Renal pelvis (tissue), 4 donors: ENCODE results near the gene LHPP. TPM values are rescaled to one million over a fixed set of nuclear protein-coding genes. Genes with fewer than 3 reads are reported as not detected.

Experiments
- DNase-seq: peaks from one replicate; pipeline ENCODE4 v3.0.0-alpha.2; 2013
- polyA plus RNA-seq, 3 donors: library from polyadenylated mRNA; unstranded; fragments of 120-200 nt; gene quantifications; one replicate each; pipeline ENCODE4 v1.2.1, GENCODE V29; 2013; ENCODE audit not compliant: insufficient read length in 3 of 3

The LHPP gene
- polyA plus RNA-seq, 3 donors = 19.6 to 26.3 (median 24.2) TPM

- no peak for DNase-seq
Measured at GRCh38 chr10:124652701-124653100, 191.1 kb downstream of the LHPP start.

- DNase-seq = no peak
Measured at GRCh38 chr10:124653311-124653710, 191.7 kb downstream of the LHPP start.

GRCh38 chr10:124653811-124654651 lies 192.4 kb downstream of the LHPP start:
- DNase-seq = no peak

GRCh38 chr10:124654686-124655085 lies 193.1 kb downstream of the LHPP start:
- no peak for DNase-seq

- no peak for DNase-seq
Measured at GRCh38 chr10:124655191-124656112, 193.8 kb downstream of the LHPP start.

- DNase-seq = no peak
Measured at GRCh38 chr10:124656113-124656490, 194.5 kb downstream of the LHPP start.

- no peak for DNase-seq
Measured at GRCh38 chr10:124656541-124656940, 194.9 kb downstream of the LHPP start.

- DNase-seq = no peak
Measured at GRCh38 chr10:124657806-124658205, 196.2 kb downstream of the LHPP start.

GRCh38 chr10:124658591-124659242 lies 197.1 kb downstream of the LHPP start:
- no peak for DNase-seq

- no peak for DNase-seq
Measured at GRCh38 chr10:124659380-124659779, 197.8 kb downstream of the LHPP start.

- DNase-seq = no peak
Measured at GRCh38 chr10:124660404-124661125, 198.9 kb downstream of the LHPP start.

GRCh38 chr10:124661660-124662180 lies 200.1 kb downstream of the LHPP start:
- DNase-seq = no peak

- DNase-seq = no peak
Measured at GRCh38 chr10:124663228-124663627, 201.6 kb downstream of the LHPP start.

Other genes starting within 250 kb of the LHPP start
- gene OAT, start 42.9 kb upstream of the LHPP start, polyA plus RNA-seq = 10 to 100 TPM; 71.3 to 84.5 (median 79.1) TPM
- not detected for gene NKX1-2, start 11.8 kb upstream of the LHPP start, polyA plus RNA-seq